Measurements from ENCODE around the gene SYN1.

The SYN1 gene

DNA sequence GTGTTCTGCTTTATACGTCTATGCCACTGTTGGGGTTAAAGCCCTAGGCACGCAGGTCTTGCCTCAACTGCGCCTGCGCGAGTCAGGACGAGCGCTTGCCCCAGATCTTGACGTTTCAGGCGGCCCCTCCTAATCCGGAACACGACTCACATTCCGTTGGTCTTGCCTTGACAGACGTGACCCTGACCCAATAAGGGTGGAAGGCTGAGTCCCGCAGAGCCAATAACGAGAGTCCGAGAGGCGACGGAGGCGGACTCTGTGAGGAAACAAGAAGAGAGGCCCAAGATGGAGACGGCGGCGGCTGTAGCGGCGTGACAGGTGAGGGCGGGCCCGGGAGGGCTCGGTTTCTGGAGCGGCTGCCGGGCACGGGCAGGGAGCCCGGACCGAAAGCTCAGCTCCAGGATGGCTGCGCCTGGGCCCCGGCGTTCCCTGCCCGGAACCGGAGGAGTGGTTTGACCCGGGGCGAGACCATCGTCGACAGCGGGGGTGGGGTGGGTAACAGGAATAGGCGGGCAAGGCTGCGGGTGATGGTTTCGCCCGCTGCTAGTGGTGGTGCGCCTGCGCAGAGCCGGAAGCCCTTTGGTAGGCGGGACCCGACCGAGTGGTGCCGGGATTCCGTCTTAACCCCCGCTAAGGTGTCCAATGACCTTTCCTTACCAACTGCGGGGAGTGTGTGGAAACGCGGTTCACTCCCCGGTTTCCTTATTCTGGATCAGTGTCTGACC, 58.6 kb downstream of the SYN1 start, which contains the start of gene ARAF:
Gene ARAF, plus strand, starts transcription at position 272 of the 725 bp plus-strand sequence. CDS start 1,763 bp downstream, outside the sequence.
- H4K20me1 ChIP-seq (ENCODE audit: insufficient read depth), result no peaks in the 10 kb centered on the region
- TF ChIP-seq, protein P1, sequence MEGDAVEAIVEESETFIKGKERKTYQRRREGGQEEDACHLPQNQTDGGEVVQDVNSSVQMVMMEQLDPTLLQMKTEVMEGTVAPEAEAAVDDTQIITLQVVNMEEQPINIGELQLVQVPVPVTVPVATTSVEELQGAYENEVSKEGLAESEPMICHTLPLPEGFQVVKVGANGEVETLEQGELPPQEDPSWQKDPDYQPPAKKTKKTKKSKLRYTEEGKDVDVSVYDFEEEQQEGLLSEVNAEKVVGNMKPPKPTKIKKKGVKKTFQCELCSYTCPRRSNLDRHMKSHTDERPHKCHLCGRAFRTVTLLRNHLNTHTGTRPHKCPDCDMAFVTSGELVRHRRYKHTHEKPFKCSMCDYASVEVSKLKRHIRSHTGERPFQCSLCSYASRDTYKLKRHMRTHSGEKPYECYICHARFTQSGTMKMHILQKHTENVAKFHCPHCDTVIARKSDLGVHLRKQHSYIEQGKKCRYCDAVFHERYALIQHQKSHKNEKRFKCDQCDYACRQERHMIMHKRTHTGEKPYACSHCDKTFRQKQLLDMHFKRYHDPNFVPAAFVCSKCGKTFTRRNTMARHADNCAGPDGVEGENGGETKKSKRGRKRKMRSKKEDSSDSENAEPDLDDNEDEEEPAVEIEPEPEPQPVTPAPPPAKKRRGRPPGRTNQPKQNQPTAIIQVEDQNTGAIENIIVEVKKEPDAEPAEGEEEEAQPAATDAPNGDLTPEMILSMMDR (conservative IDR thresholded peaks at IDR 0.05; ENCODE audit: low read depth, low read length), result no peak
- no peaks in the 10 kb centered on the region for H3K36me3 ChIP-seq (ENCODE audit: insufficient read depth)
- no peak within 1 kb of the TSS for H3K4me3 ChIP-seq (IDR thresholded peaks at IDR 0.05; ENCODE audit: insufficient read depth, low read depth, low read length)
- H3K79me2 ChIP-seq (ENCODE audit: insufficient read depth, low read depth), result peaks cover 4% of the 10 kb centered on the region; the same call in 1 of the 2 replicates
- H3K4me1 ChIP-seq (ENCODE audit: low read depth, poor library complexity, severe bottlenecking), result peaks cover 26% of the 10 kb centered on the region
- peak within 1 kb of the TSS; percentile 78 for H3K27ac ChIP-seq
- H3K9ac ChIP-seq, result peak within 1 kb of the TSS; percentile 71; the same call in 1 of the 2 replicates
- H2AFZ ChIP-seq (ENCODE audit: low read depth), result peak within 1 kb of the TSS; percentile 78
- peak within 1 kb of the TSS; percentile 73 for H3K4me2 ChIP-seq
- no peaks in the 10 kb centered on the region for H3K27me3 ChIP-seq (ENCODE audit: insufficient read depth, low read depth)

DNA sequence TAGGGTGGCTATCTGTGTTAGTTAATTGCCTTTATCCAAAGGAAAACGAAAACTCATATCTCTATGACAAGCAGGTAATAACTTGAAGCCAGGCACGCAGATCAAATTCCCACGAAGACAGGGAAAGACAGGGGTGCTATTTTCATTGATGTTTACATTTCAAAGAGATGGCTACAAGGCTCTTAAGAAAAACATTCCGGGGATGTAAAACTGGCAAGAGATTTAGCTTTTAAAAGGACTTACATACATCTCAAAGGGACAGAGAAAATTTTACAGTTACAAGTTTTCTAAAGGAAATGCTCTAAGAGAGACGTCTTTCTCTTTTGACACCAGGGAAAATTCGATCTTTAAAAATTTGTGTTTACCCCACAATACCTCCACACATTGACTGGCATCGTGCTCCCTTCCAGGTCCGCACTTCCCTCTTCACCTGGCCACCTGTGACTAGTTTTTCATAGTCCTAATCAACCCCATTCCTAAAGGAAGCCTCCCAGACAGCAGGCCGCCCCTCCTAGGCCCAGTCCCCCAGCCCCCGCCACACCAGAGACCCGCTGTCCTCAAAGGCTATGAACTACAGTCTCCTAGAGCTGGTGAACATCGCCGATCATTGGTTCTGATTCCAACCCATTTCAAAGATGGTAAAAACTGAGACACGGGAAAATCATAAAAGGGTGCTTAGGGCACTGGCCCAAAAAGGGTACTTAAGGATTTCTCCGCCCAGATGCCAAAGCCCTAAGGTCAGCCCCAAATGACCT, 59.3 kb downstream of the SYN1 start:
- Histone ChIP-seq H3K4me2 (peak overlapping the region; percentile 73), H3K9ac (peak overlapping the region; percentile 71; the same call in 1 of the 2 replicates), H3K36me3 (ENCODE audit: insufficient read depth) (no peaks in the 10 kb centered on the region), H4K20me1 (ENCODE audit: insufficient read depth) (no peaks in the 10 kb centered on the region), H2AFZ (ENCODE audit: low read depth) (peak overlapping the region; percentile 78), H3K27me3 (ENCODE audit: insufficient read depth, low read depth) (no peaks in the 10 kb centered on the region), H3K27ac (peak overlapping the region; percentile 78), H3K4me3 (IDR thresholded peaks at IDR 0.05; ENCODE audit: insufficient read depth, low read depth, low read length) (no peak overlapping the region), H3K79me2 (ENCODE audit: insufficient read depth, low read depth) (peaks cover 4% of the 10 kb centered on the region; the same call in 1 of the 2 replicates), H3K4me1 (ENCODE audit: low read depth, poor library complexity, severe bottlenecking) (peaks cover 26% of the 10 kb centered on the region)
- TF ChIP-seq, protein P1 (conservative IDR thresholded peaks at IDR 0.05; ENCODE audit: low read depth, low read length), result no peak

DNA sequence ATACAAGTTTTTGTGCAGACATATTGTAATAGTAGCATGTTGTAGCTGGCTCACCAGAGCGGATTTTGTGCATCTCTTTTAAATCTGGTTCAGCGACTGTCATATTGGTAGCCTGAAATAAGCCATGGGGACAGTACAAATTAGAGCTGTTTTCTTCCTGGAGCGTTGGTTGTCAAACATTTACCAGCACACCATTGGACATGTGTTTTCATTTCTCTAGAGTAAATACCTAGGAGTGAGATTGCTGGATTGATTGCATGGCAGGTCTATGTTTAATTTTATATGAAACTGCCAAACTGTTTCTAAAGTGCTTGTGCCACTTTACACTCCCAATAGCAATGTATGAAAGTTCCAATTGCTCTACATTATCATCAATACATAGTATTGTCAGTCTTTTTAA, 61.2 kb downstream of the SYN1 start:
- Histone ChIP-seq H3K36me3 (ENCODE audit: insufficient read depth) (no peaks in the 10 kb centered on the region), H3K4me3 (IDR thresholded peaks at IDR 0.05; ENCODE audit: insufficient read depth, low read depth, low read length) (no peak overlapping the region), H3K4me2 (no peak overlapping the region), H3K27me3 (ENCODE audit: insufficient read depth, low read depth) (no peaks in the 10 kb centered on the region), H4K20me1 (ENCODE audit: insufficient read depth) (no peaks in the 10 kb centered on the region), H3K79me2 (ENCODE audit: insufficient read depth, low read depth) (peaks cover 4% of the 10 kb centered on the region; the same call in 1 of the 2 replicates), H2AFZ (ENCODE audit: low read depth) (no peak overlapping the region), H3K4me1 (ENCODE audit: low read depth, poor library complexity, severe bottlenecking) (peaks cover 33% of the 10 kb centered on the region), H3K27ac (no peak overlapping the region), H3K9ac (no peak overlapping the region)
- TF ChIP-seq, protein P1 (conservative IDR thresholded peaks at IDR 0.05; ENCODE audit: low read depth, low read length), result no peak

DNA sequence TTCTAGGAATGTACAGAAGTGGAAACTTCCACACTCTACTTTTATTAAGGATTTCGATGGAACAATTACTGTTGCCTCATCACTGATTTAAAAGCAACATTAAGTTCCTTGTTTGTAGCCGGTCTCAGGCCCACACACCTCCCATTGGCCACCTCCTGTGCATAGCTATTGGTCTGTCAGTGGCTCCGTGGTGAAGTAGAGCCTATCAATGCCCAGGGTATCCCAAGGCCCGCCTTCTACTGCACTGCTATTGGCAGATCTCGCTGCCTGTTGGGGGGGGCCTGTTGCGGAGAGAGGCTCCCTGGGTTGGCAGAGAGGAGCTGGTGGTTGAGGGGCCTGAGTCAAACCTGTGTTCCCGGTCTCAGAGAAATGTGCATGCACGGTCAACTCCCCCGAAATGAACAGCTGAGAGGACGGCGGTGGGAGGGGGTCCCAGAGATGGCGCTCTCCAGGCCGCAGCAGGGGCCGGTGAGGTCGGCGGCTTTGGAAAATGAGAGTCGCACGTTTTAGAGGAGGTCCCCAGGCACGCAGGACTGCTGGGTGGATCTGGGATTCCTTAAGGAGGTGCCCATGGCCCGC, 63.5 kb downstream of the SYN1 start:
- no peaks in the 10 kb centered on the region for H4K20me1 ChIP-seq (ENCODE audit: insufficient read depth)
- H3K27ac ChIP-seq, result no peak overlapping the region
- no peak overlapping the region for H3K4me2 ChIP-seq
- no peak overlapping the region for H3K9ac ChIP-seq
- H2AFZ ChIP-seq (ENCODE audit: low read depth), result no peak overlapping the region
- peaks cover 44% of the 10 kb centered on the region for H3K4me1 ChIP-seq (ENCODE audit: low read depth, poor library complexity, severe bottlenecking)
- no peak overlapping the region for H3K4me3 ChIP-seq (IDR thresholded peaks at IDR 0.05; ENCODE audit: insufficient read depth, low read depth, low read length)
- TF ChIP-seq, protein P1 (conservative IDR thresholded peaks at IDR 0.05; ENCODE audit: low read depth, low read length), result no peak
- no peaks in the 10 kb centered on the region for H3K79me2 ChIP-seq (ENCODE audit: insufficient read depth, low read depth)
- no peaks in the 10 kb centered on the region for H3K27me3 ChIP-seq (ENCODE audit: insufficient read depth, low read depth)
- no peaks in the 10 kb centered on the region for H3K36me3 ChIP-seq (ENCODE audit: insufficient read depth)

Measured in KMS-11 (cell line).